ENCODE data around the gene BRICD5. TPM values are rescaled to one million over a fixed set of nuclear protein-coding genes. Genes with fewer than 3 reads are reported as not detected.

BRICD5 gene
- total RNA-seq, 1 donor from 2014 or later: 25.1 TPM

- no peak for DNase-seq (ENCODE audit: low spot score)
- H3K27ac Mint-ChIP-seq: no peak overlapping the region
- intact Hi-C loops (cut with micrococcal nuclease): no loop called here
- no peak overlapping the region for H3K4me3 Mint-ChIP-seq
- H3K36me3 Mint-ChIP-seq (ENCODE audit: low read depth): peaks cover 8% of the 10 kb centered on the region
- H3K4me1 Mint-ChIP-seq (ENCODE audit: low read depth): no peaks in the 10 kb centered on the region
- no peaks in the 10 kb centered on the region for H3K9me3 Mint-ChIP-seq
- H3K27me3 Mint-ChIP-seq (ENCODE audit: insufficient read depth): peaks cover 2% of the 10 kb centered on the region
Measured at GRCh38 chr16:2234813-2235170, 24.1 kb upstream of the BRICD5 start.

DNA sequence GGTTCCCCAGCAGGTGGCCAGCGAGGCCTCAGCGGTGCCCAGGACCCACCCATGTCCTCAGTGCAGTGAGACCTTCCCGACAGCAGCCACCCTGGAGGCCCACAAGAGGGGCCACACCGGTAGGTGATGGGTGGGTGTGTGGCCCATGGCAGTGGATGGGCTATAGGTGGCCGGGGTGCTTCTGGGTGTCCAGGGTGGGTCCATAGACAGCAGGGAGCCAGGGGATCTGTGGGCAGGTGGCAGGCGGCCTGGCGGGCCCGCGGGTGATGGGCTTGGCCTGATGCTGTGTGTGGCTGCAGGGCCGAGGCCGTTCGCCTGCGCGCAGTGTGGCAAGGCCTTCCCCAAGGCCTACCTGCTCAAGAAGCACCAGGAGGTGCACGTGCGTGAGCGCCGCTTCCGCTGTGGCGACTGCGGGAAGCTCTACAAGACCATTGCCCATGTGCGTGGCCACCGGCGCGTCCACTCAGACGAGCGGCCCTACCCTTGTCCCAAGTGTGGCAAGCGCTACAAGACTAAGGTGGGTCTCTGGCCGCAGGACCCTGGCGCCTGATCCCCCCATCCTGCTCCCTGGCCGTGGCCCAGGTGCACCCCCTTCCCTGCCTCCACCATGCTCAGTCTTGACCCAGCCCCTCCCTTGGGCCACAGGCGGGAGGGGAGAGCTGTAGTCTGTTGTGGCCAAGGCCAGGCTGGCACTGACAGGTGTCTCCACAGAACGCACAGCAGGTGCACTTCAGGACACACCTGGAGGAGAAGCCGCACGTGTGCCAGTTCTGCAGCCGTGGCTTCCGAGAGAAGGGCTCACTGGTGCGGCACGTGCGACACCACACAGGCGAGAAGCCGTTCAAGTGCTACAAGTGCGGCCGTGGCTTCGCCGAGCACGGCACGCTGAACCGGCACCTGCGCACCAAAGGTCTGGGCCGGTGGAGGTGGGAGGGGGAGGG lies 23.5 kb upstream of the BRICD5 start:
- no peak for DNase-seq (ENCODE audit: low spot score)
- no peak overlapping the region for H3K4me3 Mint-ChIP-seq
- no peaks in the 10 kb centered on the region for H3K9me3 Mint-ChIP-seq
- intact Hi-C loops (cut with micrococcal nuclease): no loop called here
- no peaks in the 10 kb centered on the region for H3K4me1 Mint-ChIP-seq (ENCODE audit: low read depth)
- peaks cover 2% of the 10 kb centered on the region for H3K27me3 Mint-ChIP-seq (ENCODE audit: insufficient read depth)
- no peak overlapping the region for H3K27ac Mint-ChIP-seq
- H3K36me3 Mint-ChIP-seq (ENCODE audit: low read depth): peaks cover 9% of the 10 kb centered on the region

DNA sequence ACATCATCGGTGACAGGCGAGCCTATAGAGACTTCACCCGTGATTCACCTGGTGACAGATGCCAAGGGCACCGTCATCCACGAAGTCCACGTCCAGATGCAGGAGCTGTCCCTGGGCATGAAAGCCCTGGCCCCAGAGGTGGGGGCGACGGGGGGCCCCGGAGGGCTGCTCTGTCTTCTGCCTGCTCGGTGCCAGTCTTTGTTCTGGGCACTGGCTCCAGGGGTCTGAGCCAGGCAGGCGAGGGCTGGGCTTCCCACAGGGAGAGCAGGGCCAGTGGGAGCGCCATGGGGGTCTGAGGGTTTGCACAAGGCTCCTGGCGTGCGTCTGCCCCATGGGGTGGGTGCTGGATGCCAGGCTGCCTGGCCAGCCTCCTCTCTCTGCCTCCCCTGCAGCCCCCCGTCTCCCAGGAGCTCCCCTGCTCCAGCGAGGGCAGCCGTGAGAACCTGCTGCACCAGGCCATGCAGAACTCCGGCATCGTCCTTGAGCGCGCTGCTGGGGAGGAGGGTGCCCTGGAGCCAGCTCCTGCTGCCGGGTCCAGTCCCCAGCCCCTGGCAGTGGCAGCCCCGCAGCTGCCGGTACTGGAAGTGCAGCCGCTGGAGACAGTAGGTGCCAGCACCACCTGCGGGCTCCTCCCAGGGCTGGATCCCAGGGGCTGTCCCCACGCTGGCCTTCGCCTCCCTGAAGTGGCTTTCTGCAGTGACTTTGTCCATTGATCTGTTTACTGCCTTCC lies 22.5 kb upstream of the BRICD5 start:
- no peaks in the 10 kb centered on the region for H3K9me3 Mint-ChIP-seq
- H3K27ac Mint-ChIP-seq: no peak overlapping the region
- no peak for DNase-seq (ENCODE audit: low spot score)
- H3K4me3 Mint-ChIP-seq: no peak overlapping the region
- H3K4me1 Mint-ChIP-seq (ENCODE audit: low read depth): no peaks in the 10 kb centered on the region
- peaks cover 9% of the 10 kb centered on the region for H3K36me3 Mint-ChIP-seq (ENCODE audit: low read depth)
- H3K27me3 Mint-ChIP-seq (ENCODE audit: insufficient read depth): peaks cover 2% of the 10 kb centered on the region
- intact Hi-C loops (cut with micrococcal nuclease): no loop called here

DNA sequence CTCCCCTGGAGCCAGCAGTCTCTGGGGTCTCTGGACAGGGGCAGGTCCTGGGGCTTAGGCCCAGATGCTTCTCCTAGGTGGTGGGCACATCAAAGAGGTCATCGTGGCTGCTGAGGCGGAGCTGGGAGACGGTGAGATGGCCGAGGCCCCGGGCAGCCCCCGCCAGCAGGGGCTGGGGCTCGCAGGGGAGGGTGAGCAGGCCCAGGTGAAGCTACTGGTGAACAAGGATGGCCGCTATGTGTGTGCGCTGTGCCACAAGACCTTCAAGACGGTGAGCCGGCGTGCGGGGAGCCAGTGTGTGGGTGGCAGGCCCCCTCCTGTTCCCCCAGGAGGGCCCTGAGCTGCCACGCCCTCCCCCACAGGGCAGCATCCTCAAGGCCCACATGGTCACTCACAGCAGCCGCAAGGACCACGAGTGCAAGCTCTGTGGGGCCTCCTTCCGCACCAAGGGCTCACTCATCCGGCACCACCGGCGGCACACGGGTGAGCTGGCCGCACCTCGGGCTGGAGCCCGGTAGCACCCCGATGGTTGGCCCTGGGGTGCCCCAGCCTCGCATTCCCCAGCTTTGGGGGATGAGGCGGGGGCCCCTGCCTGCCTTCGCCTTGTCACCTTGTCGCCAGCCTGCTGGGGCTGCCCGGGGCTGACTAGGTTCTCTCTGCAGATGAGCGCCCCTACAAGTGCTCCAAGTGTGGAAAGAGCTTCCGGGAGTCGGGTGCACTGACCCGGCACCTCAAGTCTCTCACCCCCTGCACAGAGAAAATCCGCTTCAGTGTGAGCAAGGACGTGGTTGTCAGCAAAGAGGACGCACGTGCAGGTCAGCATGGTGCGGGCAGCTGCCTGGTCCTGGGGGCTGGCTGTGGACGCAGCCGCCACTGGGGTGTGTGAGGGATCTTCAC lies 21.7 kb upstream of the BRICD5 start:
- H3K4me1 Mint-ChIP-seq (ENCODE audit: low read depth): no peaks in the 10 kb centered on the region
- H3K27ac Mint-ChIP-seq: no peak overlapping the region
- no peaks in the 10 kb centered on the region for H3K9me3 Mint-ChIP-seq
- no peak overlapping the region for H3K4me3 Mint-ChIP-seq
- H3K36me3 Mint-ChIP-seq (ENCODE audit: low read depth): peaks cover 9% of the 10 kb centered on the region
- intact Hi-C loops (cut with micrococcal nuclease): no loop called here
- peaks cover 2% of the 10 kb centered on the region for H3K27me3 Mint-ChIP-seq (ENCODE audit: insufficient read depth)
- DNase-seq (ENCODE audit: low spot score): no peak

DNA sequence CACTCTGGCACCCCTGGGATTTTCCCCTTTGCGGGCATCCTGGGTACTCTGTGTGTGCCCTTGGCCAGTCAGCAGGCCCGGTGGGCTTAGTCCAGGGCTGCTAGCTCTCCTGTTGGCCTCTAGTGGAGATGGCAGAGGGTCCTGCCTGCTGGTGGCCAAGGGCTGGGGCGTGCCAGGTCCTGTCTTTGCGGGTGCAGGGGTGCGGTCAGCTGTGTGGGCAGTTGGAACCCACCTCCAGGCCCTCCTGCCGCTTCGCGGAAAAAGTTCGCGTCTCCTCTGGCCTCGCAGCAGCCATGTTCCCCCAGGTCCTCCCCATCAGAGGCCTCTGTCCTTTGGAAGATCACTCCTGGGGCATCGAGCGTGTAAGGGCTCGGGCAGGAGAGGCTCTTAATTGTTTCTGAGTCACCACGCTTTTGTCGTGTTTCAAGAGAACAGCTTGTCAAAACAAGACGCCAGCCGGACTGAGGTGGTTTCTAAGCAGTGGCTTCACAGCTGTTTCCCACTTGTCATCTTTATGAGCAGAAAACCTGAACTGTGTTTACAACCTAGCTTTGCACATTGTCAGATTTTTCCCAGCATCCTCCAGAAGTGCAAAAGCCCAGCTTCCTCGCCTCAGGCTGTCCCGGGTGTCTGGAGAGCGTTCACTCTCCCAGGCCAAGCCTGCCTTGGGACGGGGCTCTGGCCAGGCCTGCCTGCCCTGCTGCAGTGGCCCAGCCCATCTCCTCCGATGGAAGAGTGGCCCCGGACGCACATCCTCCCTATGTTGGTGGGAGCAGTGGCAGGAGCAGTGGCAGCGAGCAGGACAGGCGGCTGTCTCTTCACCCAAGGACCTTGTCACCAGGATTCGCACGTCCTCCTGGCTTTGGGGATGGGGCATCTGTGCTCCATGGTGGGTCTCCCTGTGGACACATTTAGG lies 20.6 kb upstream of the BRICD5 start:
- no peak overlapping the region for H3K27ac Mint-ChIP-seq
- no peak overlapping the region for H3K4me3 Mint-ChIP-seq
- intact Hi-C loops (cut with micrococcal nuclease): no loop called here
- peaks cover 9% of the 10 kb centered on the region for H3K36me3 Mint-ChIP-seq (ENCODE audit: low read depth)
- DNase-seq (ENCODE audit: low spot score): no peak
- no peaks in the 10 kb centered on the region for H3K9me3 Mint-ChIP-seq
- no peaks in the 10 kb centered on the region for H3K4me1 Mint-ChIP-seq (ENCODE audit: low read depth)
- H3K27me3 Mint-ChIP-seq (ENCODE audit: insufficient read depth): peaks cover 2% of the 10 kb centered on the region

DNA sequence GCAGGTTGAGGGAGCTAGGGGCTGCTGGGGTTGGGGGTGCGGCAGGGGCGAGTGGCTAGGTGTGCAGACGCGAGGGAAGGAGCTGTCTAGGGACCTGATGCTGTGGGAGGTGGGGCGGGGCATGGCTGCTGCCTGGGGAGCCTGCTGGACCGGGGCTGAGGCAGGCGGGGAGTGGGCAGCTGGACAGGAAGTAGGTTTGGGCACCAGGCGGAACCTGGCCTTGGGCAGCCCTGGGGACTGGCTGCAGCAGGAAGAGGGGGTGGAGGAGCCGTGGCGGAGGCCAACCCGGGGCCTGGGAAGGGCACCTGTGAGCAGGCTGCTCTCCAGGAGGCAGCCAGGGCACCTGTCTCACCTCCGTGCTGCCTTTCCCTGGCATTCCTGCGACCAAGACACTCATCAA lies 19.7 kb upstream of the BRICD5 start:
- intact Hi-C loops (cut with micrococcal nuclease): no loop called here
- Mint-ChIP-seq H3K27me3 (ENCODE audit: insufficient read depth) (peaks cover 1% of the 10 kb centered on the region), H3K9me3 (no peaks in the 10 kb centered on the region)

GRCh38 chr16:2229632-2230250 lies 19.1 kb upstream of the BRICD5 start:
- no peaks in the 10 kb centered on the region for H3K27me3 Mint-ChIP-seq (ENCODE audit: insufficient read depth)
- H3K4me3 Mint-ChIP-seq: no peak overlapping the region
- H3K27ac Mint-ChIP-seq: no peak overlapping the region
- peaks cover 3% of the 10 kb centered on the region for H3K4me1 Mint-ChIP-seq (ENCODE audit: low read depth)
- DNase-seq (ENCODE audit: low spot score): no peak
- H3K9me3 Mint-ChIP-seq: no peaks in the 10 kb centered on the region
- peaks cover 4% of the 10 kb centered on the region for H3K36me3 Mint-ChIP-seq (ENCODE audit: low read depth)
- intact Hi-C loops (cut with micrococcal nuclease): no loop called here

More for the DNA sequence above, 19.7 kb upstream of the BRICD5 start:
- Mint-ChIP-seq H3K4me3 (no peak overlapping the region), H3K27ac (no peak overlapping the region), H3K36me3 (ENCODE audit: low read depth) (peaks cover 7% of the 10 kb centered on the region), H3K4me1 (ENCODE audit: low read depth) (no peaks in the 10 kb centered on the region)
- no peak for DNase-seq (ENCODE audit: low spot score)

DNA sequence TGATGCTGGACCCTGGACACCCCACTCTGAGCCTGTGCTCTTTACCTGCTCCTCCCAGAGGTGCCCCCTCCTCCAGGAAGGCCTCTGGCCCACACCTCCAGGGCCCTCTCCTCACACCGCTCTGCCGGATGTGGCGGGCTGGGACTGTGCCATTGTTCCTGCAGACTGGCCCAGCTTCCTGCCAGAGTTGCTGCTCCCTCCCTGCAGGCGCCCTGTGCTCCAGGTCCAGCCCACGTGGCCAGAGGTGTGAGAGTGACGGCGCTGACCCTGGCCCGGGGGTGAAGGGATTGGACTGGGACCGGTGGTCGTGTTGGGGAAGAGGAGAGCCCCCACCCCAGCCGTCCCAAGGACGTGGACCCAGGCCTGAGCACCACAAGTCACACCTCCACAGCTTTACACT lies 18.4 kb upstream of the BRICD5 start:
- H3K27ac Mint-ChIP-seq: no peak overlapping the region
- H3K4me3 Mint-ChIP-seq: no peak overlapping the region
- DNase-seq (ENCODE audit: low spot score): no peak
- peaks cover 4% of the 10 kb centered on the region for H3K36me3 Mint-ChIP-seq (ENCODE audit: low read depth)
- no peaks in the 10 kb centered on the region for H3K9me3 Mint-ChIP-seq
- peaks cover 9% of the 10 kb centered on the region for H3K4me1 Mint-ChIP-seq (ENCODE audit: low read depth)
- intact Hi-C loops (cut with micrococcal nuclease): no loop called here
- no peaks in the 10 kb centered on the region for H3K27me3 Mint-ChIP-seq (ENCODE audit: insufficient read depth)

- H3K27ac Mint-ChIP-seq: no peak overlapping the region
- no peaks in the 10 kb centered on the region for H3K27me3 Mint-ChIP-seq (ENCODE audit: insufficient read depth)
- H3K4me1 Mint-ChIP-seq (ENCODE audit: low read depth): peaks cover 9% of the 10 kb centered on the region
- DNase-seq (ENCODE audit: low spot score): no peak
- H3K9me3 Mint-ChIP-seq: no peaks in the 10 kb centered on the region
- intact Hi-C loops (cut with micrococcal nuclease): no loop called here
- peaks cover 4% of the 10 kb centered on the region for H3K36me3 Mint-ChIP-seq (ENCODE audit: low read depth)
- H3K4me3 Mint-ChIP-seq: no peak overlapping the region
Measured at GRCh38 chr16:2228161-2228824, 17.6 kb upstream of the BRICD5 start.

DNA sequence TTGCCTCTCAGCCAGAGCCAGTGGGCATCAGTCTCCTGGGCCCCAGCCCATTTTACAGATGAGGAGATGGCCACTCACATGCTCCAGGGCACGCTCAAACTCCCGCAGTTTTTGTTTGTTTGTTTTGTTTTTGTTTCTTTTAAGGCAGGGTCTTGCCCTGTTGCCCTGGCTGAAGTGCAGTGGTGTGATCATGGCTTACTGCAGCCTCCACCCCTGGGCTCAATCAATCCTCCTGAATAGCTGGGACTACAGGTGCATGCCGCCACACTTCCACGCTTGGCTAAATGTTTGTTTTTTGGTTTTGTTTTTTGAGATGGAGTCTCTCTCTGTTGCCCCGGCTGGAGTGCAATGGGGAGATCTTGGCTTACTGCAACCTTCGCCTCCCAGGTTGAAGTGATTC lies 16.3 kb upstream of the BRICD5 start:
- Mint-ChIP-seq H3K27ac (no peak overlapping the region), H3K4me1 (ENCODE audit: low read depth) (peaks cover 9% of the 10 kb centered on the region), H3K27me3 (ENCODE audit: insufficient read depth) (no peaks in the 10 kb centered on the region), H3K9me3 (no peaks in the 10 kb centered on the region), H3K4me3 (no peak overlapping the region), H3K36me3 (ENCODE audit: low read depth) (peaks cover 4% of the 10 kb centered on the region)
- no peak for DNase-seq (ENCODE audit: low spot score)
- intact Hi-C loops (cut with micrococcal nuclease): no loop called here

DNA sequence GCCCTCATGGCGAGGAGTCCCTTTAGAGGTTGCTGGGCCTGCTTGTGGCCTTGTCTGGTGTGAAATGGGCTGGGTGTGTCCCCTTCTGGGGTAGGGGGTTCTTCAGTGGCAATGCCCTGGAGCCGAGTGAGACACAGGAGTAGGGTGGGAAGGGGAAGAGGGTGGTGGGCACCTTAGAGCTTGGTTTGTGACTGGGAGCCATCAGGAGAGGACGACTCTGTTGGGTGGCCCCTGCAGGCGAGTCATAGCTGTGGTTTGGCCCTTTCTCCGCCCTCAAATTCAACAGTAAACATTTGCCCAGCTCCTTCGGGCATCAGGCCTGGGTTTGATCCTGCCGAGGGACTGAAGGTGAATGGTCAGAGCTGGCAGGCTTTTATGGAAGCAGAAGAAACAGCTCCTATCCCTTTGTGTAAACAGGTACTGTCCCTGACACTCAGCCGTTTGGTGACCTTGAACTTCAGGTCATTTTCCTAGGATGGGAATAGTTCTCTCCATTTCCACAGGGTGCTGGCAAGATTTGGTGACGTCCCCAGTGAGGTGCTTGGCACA lies 15.7 kb upstream of the BRICD5 start:
- intact Hi-C loops (cut with micrococcal nuclease): no loop called here

More for the DNA sequence above, 15.7 kb upstream of the BRICD5 start:
- Mint-ChIP-seq H3K36me3 (ENCODE audit: low read depth) (peaks cover 4% of the 10 kb centered on the region), H3K27me3 (ENCODE audit: insufficient read depth) (no peaks in the 10 kb centered on the region), H3K4me3 (peak overlapping the region; percentile 42), H3K4me1 (ENCODE audit: low read depth) (peaks cover 9% of the 10 kb centered on the region), H3K9me3 (no peaks in the 10 kb centered on the region), H3K27ac (no peak overlapping the region)
- DNase-seq (ENCODE audit: low spot score): no peak
